GM21390 (cell line): ENCODE measurements around the gene TMEM200B.
"Not testable (repeated sequence)": the region's sequence is repeated elsewhere in the genome, so short reads cannot be mapped to it uniquely, and the experiment has no call there.

Source experiments
- ATAC-seq: cut with Tn5 transposase; IDR thresholded peaks from one replicate; pipeline ENCODE4 v1.9.1; 2021; ENCODE audit not compliant: unreplicated experiment

TMEM200B gene

GRCh38 chr1:29134695-29135028 lies 11.0 kb upstream of the TMEM200B start:
- no peak for ATAC-seq

- ATAC-seq: no peak
Measured at GRCh38 chr1:29133861-29134694, 10.4 kb upstream of the TMEM200B start.

- not testable (repeated sequence) for ATAC-seq
Measured at GRCh38 chr1:29131056-29131455, 7.4 kb upstream of the TMEM200B start.

GRCh38 chr1:29129916-29130315 lies 6.2 kb upstream of the TMEM200B start:
- ATAC-seq: no peak

- no peak for ATAC-seq
Measured at GRCh38 chr1:29128739-29129138, 5.0 kb upstream of the TMEM200B start.

- no peak for ATAC-seq
Measured at GRCh38 chr1:29126198-29126597, 2.5 kb upstream of the TMEM200B start.

GRCh38 chr1:29125788-29126187 lies 2.1 kb upstream of the TMEM200B start:
- ATAC-seq: no peak

- no peak for ATAC-seq
Measured at GRCh38 chr1:29125237-29125641, 1.5 kb upstream of the TMEM200B start.

- no peak for ATAC-seq
Measured at GRCh38 chr1:29124366-29125236, 898 bp upstream of the TMEM200B start.

- no peak for ATAC-seq
Measured at GRCh38 chr1:29123053-29123886, 433 bp downstream of the TMEM200B start.

GRCh38 chr1:29122682-29123052 lies 1.0 kb downstream of the TMEM200B start:
- ATAC-seq: no peak

GRCh38 chr1:29121936-29122681 lies 1.6 kb downstream of the TMEM200B start:
- no peak for ATAC-seq

- ATAC-seq: no peak
Measured at GRCh38 chr1:29121516-29121935, 2.2 kb downstream of the TMEM200B start.

GRCh38 chr1:29120947-29121485 lies 2.7 kb downstream of the TMEM200B start:
- ATAC-seq: no peak

GRCh38 chr1:29120367-29120766 lies 3.3 kb downstream of the TMEM200B start:
- no peak for ATAC-seq

- no peak for ATAC-seq
Measured at GRCh38 chr1:29119121-29119929, 4.4 kb downstream of the TMEM200B start.

- no peak for ATAC-seq
Measured at GRCh38 chr1:29117381-29117780, 6.3 kb downstream of the TMEM200B start.

GRCh38 chr1:29114654-29115053 lies 9.0 kb downstream of the TMEM200B start:
- no peak for ATAC-seq

- ATAC-seq: no peak
Measured at GRCh38 chr1:29113413-29114117, 10.1 kb downstream of the TMEM200B start.
